NCI-H82 treated with DMSO at 0.1 percent for 48 hours (cell line): ENCODE measurements around the gene HOXA9.

Experiments used
- DNase-seq: peaks from one replicate; lab custom pipeline; 2025; ENCODE audit not compliant: unreplicated experiment; lab: John Stamatoyannopoulos, UW

Gene HOXA9

GRCh38 chr7:27177795-27178320 is 12.5 kb upstream of the HOXA9 start:
- peak; percentile 53 for DNase-seq

GRCh38 chr7:27176962-27177794 is 11.8 kb upstream of the HOXA9 start:
- no peak for DNase-seq

GRCh38 chr7:27176524-27176845 is 11.1 kb upstream of the HOXA9 start:
- no peak for DNase-seq

- DNase-seq = no peak
Observed at GRCh38 chr7:27175626-27176523, 10.5 kb upstream of the HOXA9 start.

- no peak for DNase-seq
Observed at GRCh38 chr7:27174874-27175625, 9.7 kb upstream of the HOXA9 start.

GRCh38 chr7:27173956-27174873 is 8.9 kb upstream of the HOXA9 start, which contains the start of gene HOXA10:
Gene HOXA10, minus strand, starts transcription at chr7:27174320. Its CDS starts 14 bp downstream, at chr7:27174306.
- no peak for DNase-seq

GRCh38 chr7:27173511-27173955 is 8.2 kb upstream of the HOXA9 start:
- DNase-seq = no peak

- no peak for DNase-seq
Observed at GRCh38 chr7:27172823-27173510, 7.6 kb upstream of the HOXA9 start.

GRCh38 chr7:27172315-27172774 is 7.0 kb upstream of the HOXA9 start:
- no peak for DNase-seq

- no peak for DNase-seq
Observed at GRCh38 chr7:27171637-27172314, 6.4 kb upstream of the HOXA9 start.

- DNase-seq = no peak
Observed at GRCh38 chr7:27171325-27171636, 5.9 kb upstream of the HOXA9 start.

GRCh38 chr7:27170426-27171324 is 5.3 kb upstream of the HOXA9 start:
- no peak for DNase-seq

- DNase-seq = no peak
Observed at GRCh38 chr7:27169658-27170425, 4.5 kb upstream of the HOXA9 start.

GRCh38 chr7:27168265-27168947 is 3.1 kb upstream of the HOXA9 start:
- DNase-seq = no peak

GRCh38 chr7:27167916-27168264 is 2.6 kb upstream of the HOXA9 start:
- DNase-seq = no peak
